Suprapubic skin (tissue), 4 donors: Measurements from ENCODE around the gene IDI2. TPM values are rescaled to one million over a fixed set of nuclear protein-coding genes. Genes with fewer than 3 reads are reported as not detected.
"Not testable (repeated sequence)": the region's sequence is repeated elsewhere in the genome, so short reads cannot be mapped to it uniquely, and the experiment has no call there.

ENCODE experiments used
- DNase-seq, 2 donors: peaks; one replicate each; pipeline ENCODE4 v3.0.0-alpha.2; 2019; ENCODE audit warnings: low spot score in 2 of 2
- H3K27ac ChIP-seq: fragments of 200-600 bp; sonication (generic); one replicate; pipeline ENCODE4 v1.5.1; 2019
- H3K27me3 ChIP-seq: fragments of 200-600 bp; sonication (generic); one replicate; pipeline ENCODE4 v1.5.1; 2019
- H3K36me3 ChIP-seq: fragments of 200-600 bp; sonication (generic); one replicate; pipeline ENCODE4 v1.5.1; 2019
- H3K4me1 ChIP-seq: fragments of 200-600 bp; sonication (generic); one replicate; pipeline ENCODE4 v1.5.1; 2019
- H3K4me3 ChIP-seq: fragments of 200-600 bp; sonication (generic); one replicate; pipeline ENCODE4 v1.5.1; 2019; ENCODE audit warnings: mild to moderate bottlenecking
- H3K9me3 ChIP-seq: fragments of 200-600 bp; sonication (generic); one replicate; pipeline ENCODE4 v1.5.1; 2019
- EP300 ChIP-seq: sonication (generic); formaldehyde crosslinking; IDR thresholded peaks from one replicate; pipeline ENCODE4 v1.6.1; 2017; ENCODE audit warnings: antibody characterized with exemption
- POLR2A ChIP-seq, 2 donors: fragments of 450-650 bp; IDR thresholded peaks; one replicate each; pipeline ENCODE4 v1.6.1; 2017; ENCODE audit warnings: antibody characterized with exemption in 2 of 2, mild to moderate bottlenecking in 2 of 2, moderate library complexity in 2 of 2
- POLR2AphosphoS5 ChIP-seq, 3 donors: sonication (generic); formaldehyde crosslinking; IDR thresholded peaks; one replicate each; pipeline ENCODE4 v1.6.1; 2017; ENCODE audit warnings: antibody characterized with exemption in 3 of 3
- WGBS: methylation state at CpG from one replicate; pipeline ENCODE4 v1.1.5; 2018; 5-methylcytosine and 5-hydroxymethylcytosine counted together
- total RNA-seq, 4 donors: library from RNA; depleted of rRNA; stranded (reverse); fragments of >200 nt; gene quantifications; one replicate each; pipeline ENCODE4 v1.1.0, GENCODE V29; 2016
- TF ChIP-seq, protein P1 (sequence below), 2 donors: fragments of 200-600 bp in 1 of 2; fragments of 450-650 bp in 1 of 2; sonication (generic) in 1 of 2; IDR thresholded peaks; one replicate each; pipeline ENCODE4 v1.5.1; 2016 to 2019; ENCODE audit warnings: antibody characterized with exemption in 2 of 2, mild to moderate bottlenecking in 1 of 2, moderate library complexity in 1 of 2

The IDI2 gene
- total RNA-seq, 4 donors from 2014 or later, result not detected

DNA sequence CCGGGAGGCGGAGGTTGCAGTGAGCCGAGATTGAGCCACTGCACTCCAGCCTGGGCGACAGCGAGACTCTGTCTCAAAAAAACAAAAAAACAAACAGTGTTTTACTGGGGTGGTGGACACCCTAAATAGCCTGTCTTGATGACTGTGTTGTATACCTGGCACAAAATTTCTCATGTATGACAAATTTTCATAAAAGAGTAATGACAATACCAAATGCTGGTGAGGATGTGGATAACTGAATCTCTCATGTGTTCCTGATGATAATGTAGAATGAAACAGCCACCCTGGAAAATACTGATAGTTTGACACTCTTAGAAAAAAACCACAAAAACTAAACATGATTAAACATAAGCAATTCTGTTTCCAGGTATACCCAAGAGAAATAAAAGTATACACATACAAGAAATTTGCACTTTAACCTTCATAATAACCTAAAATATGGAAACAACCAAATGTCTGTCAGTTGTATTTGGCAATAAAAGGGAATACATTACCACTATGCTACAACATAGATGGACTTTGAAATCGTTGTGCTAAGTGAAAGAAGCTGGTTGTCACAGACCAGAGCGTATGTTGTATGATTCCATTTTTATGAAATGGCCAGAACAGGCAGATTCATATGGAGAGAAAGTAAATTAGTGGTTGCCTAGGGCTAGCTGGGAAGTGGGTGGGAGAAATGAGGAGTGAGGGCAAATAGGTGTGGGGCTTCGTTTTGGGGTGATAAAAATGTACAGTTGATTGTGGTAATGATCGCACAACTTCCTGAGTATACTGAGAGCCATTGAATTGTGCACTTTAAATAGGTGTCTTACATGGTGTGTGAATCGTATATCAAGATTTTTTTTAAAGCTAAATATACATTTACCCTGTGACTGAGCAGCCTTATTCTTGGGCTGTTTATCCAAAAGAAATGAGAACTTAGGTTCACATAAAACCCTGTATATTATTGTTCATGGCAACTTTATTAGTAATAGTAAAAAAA, 43.0 kb upstream of the IDI2 start:
- Histone ChIP-seq H3K27me3 (no peaks in the 10 kb centered on the region), H3K27ac (no peak overlapping the region), H3K4me1 (no peaks in the 10 kb centered on the region), H3K36me3 (peaks cover 18% of the 10 kb centered on the region), H3K9me3 (no peaks in the 10 kb centered on the region), H3K4me3 (no peak overlapping the region)
- no peak for TF ChIP-seq POLR2AphosphoS5 (IDR thresholded peaks at IDR 0.05)
- TF ChIP-seq, protein P1, sequence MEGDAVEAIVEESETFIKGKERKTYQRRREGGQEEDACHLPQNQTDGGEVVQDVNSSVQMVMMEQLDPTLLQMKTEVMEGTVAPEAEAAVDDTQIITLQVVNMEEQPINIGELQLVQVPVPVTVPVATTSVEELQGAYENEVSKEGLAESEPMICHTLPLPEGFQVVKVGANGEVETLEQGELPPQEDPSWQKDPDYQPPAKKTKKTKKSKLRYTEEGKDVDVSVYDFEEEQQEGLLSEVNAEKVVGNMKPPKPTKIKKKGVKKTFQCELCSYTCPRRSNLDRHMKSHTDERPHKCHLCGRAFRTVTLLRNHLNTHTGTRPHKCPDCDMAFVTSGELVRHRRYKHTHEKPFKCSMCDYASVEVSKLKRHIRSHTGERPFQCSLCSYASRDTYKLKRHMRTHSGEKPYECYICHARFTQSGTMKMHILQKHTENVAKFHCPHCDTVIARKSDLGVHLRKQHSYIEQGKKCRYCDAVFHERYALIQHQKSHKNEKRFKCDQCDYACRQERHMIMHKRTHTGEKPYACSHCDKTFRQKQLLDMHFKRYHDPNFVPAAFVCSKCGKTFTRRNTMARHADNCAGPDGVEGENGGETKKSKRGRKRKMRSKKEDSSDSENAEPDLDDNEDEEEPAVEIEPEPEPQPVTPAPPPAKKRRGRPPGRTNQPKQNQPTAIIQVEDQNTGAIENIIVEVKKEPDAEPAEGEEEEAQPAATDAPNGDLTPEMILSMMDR (IDR thresholded peaks at IDR 0.05), result no peak
- no peak for TF ChIP-seq POLR2A (IDR thresholded peaks at IDR 0.05)
- TF ChIP-seq EP300, result no peak
- no peak for DNase-seq
- WGBS, result 90% methylated on average over 10 of the region's 10 CpGs

- H3K4me3 ChIP-seq, H3K27ac ChIP-seq, H3K36me3 ChIP-seq, DNase-seq, H3K4me1 ChIP-seq, H3K9me3 ChIP-seq, H3K27me3 ChIP-seq: not testable (repeated sequence)
- WGBS, result 90% methylated on average over 8 of the region's 8 CpGs
Measured at GRCh38 chr10:1066734-1067133, 41.1 kb upstream of the IDI2 start.

GRCh38 chr10:1064964-1065247, 39.2 kb upstream of the IDI2 start:
- DNase-seq, result no peak
- Histone ChIP-seq H3K4me3 (no peak overlapping the region), H3K27me3 (no peaks in the 10 kb centered on the region), H3K9me3 (no peaks in the 10 kb centered on the region), H3K4me1 (peaks cover 20% of the 10 kb centered on the region), H3K36me3 (no peaks in the 10 kb centered on the region), H3K27ac (no peak overlapping the region)
- WGBS, result 88% methylated on average over 4 of the region's 4 CpGs
- no peak for TF ChIP-seq EP300
- TF ChIP-seq POLR2A (IDR thresholded peaks at IDR 0.05), result no peak
- no peak for TF ChIP-seq POLR2AphosphoS5 (IDR thresholded peaks at IDR 0.05)
- TF ChIP-seq, protein P1 (IDR thresholded peaks at IDR 0.05), result no peak

DNA sequence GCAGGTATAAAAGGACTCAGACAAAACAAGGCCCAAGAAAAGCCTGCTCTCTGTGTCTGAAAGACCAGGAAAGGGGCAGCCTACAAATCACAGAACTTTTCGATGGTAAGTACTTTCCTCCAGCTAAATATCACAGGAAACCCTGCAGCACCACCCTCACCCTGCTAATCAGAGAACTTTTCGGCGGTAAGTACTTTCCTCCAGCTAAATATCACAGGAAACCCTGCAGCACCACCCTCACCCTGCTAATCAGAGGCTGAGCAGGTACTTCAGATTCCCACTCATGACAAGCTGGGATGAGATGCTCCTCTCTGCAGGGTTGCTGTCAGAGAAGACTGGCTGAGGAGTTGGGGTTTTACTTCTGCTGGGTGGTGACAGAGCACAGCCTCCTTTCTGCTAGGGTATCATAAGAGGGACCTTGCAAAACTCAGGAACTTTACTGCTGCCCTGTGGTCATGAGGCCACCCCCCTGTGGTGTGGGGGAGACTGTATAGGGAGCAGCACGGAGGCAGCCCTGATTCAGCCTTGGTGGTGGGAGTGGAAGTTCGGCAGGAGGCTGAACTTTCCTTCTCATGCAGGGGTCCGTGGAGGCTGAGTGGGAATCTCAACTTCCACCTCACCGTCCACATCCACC, 37.7 kb upstream of the IDI2 start:
- H3K36me3 ChIP-seq, result no peaks in the 10 kb centered on the region
- H3K9me3 ChIP-seq, result no peaks in the 10 kb centered on the region
- H3K27ac ChIP-seq, result no peak overlapping the region
- TF ChIP-seq POLR2A (IDR thresholded peaks at IDR 0.05), result no peak
- TF ChIP-seq EP300, result no peak
- no peak for TF ChIP-seq POLR2AphosphoS5 (IDR thresholded peaks at IDR 0.05)
- TF ChIP-seq, protein P1 (IDR thresholded peaks at IDR 0.05), result no peak
- no peak for DNase-seq
- H3K27me3 ChIP-seq, result no peaks in the 10 kb centered on the region
- H3K4me3 ChIP-seq, result no peak overlapping the region
- 84% methylated on average over 7 of the region's 7 CpGs for WGBS
- peaks cover 35% of the 10 kb centered on the region for H3K4me1 ChIP-seq

GRCh38 chr10:1061930-1062774, 36.5 kb upstream of the IDI2 start:
- Histone ChIP-seq H3K9me3 (no peaks in the 10 kb centered on the region), H3K36me3 (no peaks in the 10 kb centered on the region), H3K27ac (no peak overlapping the region), H3K4me3 (no peak overlapping the region), H3K27me3 (no peaks in the 10 kb centered on the region), H3K4me1 (peaks cover 46% of the 10 kb centered on the region)
- 66% methylated on average over 7 of the region's 7 CpGs for WGBS
- no peak for DNase-seq
- no peak for TF ChIP-seq POLR2AphosphoS5 (IDR thresholded peaks at IDR 0.05)
- TF ChIP-seq EP300, result no peak
- TF ChIP-seq, protein P1 (IDR thresholded peaks at IDR 0.05), result no peak
- TF ChIP-seq POLR2A (IDR thresholded peaks at IDR 0.05), result no peak
